HepG2 (cell line): ENCODE results near the gene DENND2A. TPM values are rescaled to one million over a fixed set of nuclear protein-coding genes. Genes with fewer than 3 reads are reported as not detected.
A peak's percentile ranks its signal among the peaks of the same experiment; 100 is the strongest.

Source experiments
- BCL6 ChIP-seq: IDR thresholded peaks from 2 replicates; pipeline ENCODE4 v1.6.1; 2016; ENCODE audit warnings: missing genetic modification reagents, missing compliant biosample characterization
- CHCHD3 ChIP-seq: sonication (generic); formaldehyde crosslinking; IDR thresholded peaks from 2 replicates; pipeline ENCODE4 v1.8.0; 2022; ENCODE audit warnings: mild to moderate bottlenecking, missing genetic modification reagents, moderate library complexity
- EED ChIP-seq: sonication (generic); formaldehyde crosslinking; IDR thresholded peaks from 2 replicates; pipeline ENCODE4 v1.5.0; 2020; ENCODE audit warnings: mild to moderate bottlenecking, missing genetic modification reagents
- GATAD2A ChIP-seq: IDR thresholded peaks from 2 replicates; pipeline ENCODE4 v1.6.1; 2016
- HHEX ChIP-seq: IDR thresholded peaks from 2 replicates; pipeline ENCODE4 v1.6.1; 2016; ENCODE audit warnings: control low read depth
- MXD3 ChIP-seq: IDR thresholded peaks from 2 replicates; pipeline ENCODE4 v1.6.1; 2016; ENCODE audit warnings: mild to moderate bottlenecking, missing biosample characterization, missing genetic modification reagents
- NPAS2 ChIP-seq: sonication (generic); formaldehyde crosslinking; IDR thresholded peaks from 2 replicates; pipeline ENCODE4 v1.8.0; 2022; ENCODE audit warnings: mild to moderate bottlenecking, missing genetic modification reagents, borderline replicate concordance
- RFXANK ChIP-seq: IDR thresholded peaks from 2 replicates; pipeline ENCODE4 v1.6.1; 2016
- TERF1 ChIP-seq: sonication (generic); formaldehyde crosslinking; IDR thresholded peaks from 2 replicates; pipeline ENCODE4 v1.8.0; 2022; ENCODE audit warnings: mild to moderate bottlenecking, missing genetic modification reagents, moderate library complexity
- TIGD3 ChIP-seq: sonication (generic); formaldehyde crosslinking; IDR thresholded peaks from 2 replicates; pipeline ENCODE4 v1.5.1; 2020; ENCODE audit warnings: mild to moderate bottlenecking, missing genetic modification reagents, borderline replicate concordance
- ZMYM3 ChIP-seq: sonication (generic); formaldehyde crosslinking; IDR thresholded peaks from 2 replicates; pipeline ENCODE4 v1.5.1; 2020; ENCODE audit warnings: mild to moderate bottlenecking, missing genetic modification reagents
- ZNF205 ChIP-seq: IDR thresholded peaks from 2 replicates; pipeline ENCODE4 v1.6.1; 2018; ENCODE audit warnings: missing biosample characterization, missing genetic modification reagents
- ZNF224 ChIP-seq: sonication (generic); formaldehyde crosslinking; IDR thresholded peaks from 2 replicates; pipeline ENCODE4 v1.5.0; 2020; ENCODE audit warnings: mild to moderate bottlenecking, missing genetic modification reagents
- ZNF280B ChIP-seq: sonication (generic); formaldehyde crosslinking; IDR thresholded peaks from 2 replicates; pipeline ENCODE4 v1.5.0; 2020; ENCODE audit warnings: missing genetic modification reagents, mild to moderate bottlenecking, borderline replicate concordance
- ZNF30 ChIP-seq: sonication (generic); formaldehyde crosslinking; IDR thresholded peaks from 2 replicates; pipeline ENCODE4 v1.5.0; 2020; ENCODE audit warnings: mild to moderate bottlenecking, missing genetic modification reagents
- ZNF672 ChIP-seq: sonication (generic); formaldehyde crosslinking; IDR thresholded peaks from 2 replicates; pipeline ENCODE4 v1.8.1; 2022; ENCODE audit warnings: missing genetic modification reagents
- ZNF674 ChIP-seq: sonication (generic); formaldehyde crosslinking; IDR thresholded peaks from 2 replicates; pipeline ENCODE4 v1.5.0; 2020; ENCODE audit warnings: low read depth, mild to moderate bottlenecking, missing genetic modification reagents
- ZNF788 ChIP-seq: sonication (generic); formaldehyde crosslinking; IDR thresholded peaks from 2 replicates; pipeline ENCODE4 v1.5.0; 2020; ENCODE audit warnings: mild to moderate bottlenecking, missing genetic modification reagents, borderline replicate concordance
- ZNF891 ChIP-seq: sonication (generic); formaldehyde crosslinking; IDR thresholded peaks from 2 replicates; pipeline ENCODE4 v1.5.0; 2020; ENCODE audit warnings: mild to moderate bottlenecking, missing genetic modification reagents
- ZSCAN5A ChIP-seq: sonication (generic); formaldehyde crosslinking; IDR thresholded peaks from 2 replicates; pipeline ENCODE4 v1.8.0; 2022; ENCODE audit warnings: mild to moderate bottlenecking, missing genetic modification reagents, borderline replicate concordance
- polyA plus RNA-seq, 8 experiments: library from polyadenylated mRNA; depleted of rRNA in 3 of 8; stranded (reverse) in 7 of 8; unstranded in 1 of 8; fragments of >200 nt; fragmentation: Illumina TruSeq in 4 of 8; extraction: Trizol in 4 of 8; gene quantifications; 2 replicates each; pipeline versions ENCODE4 v1.2.1 to v1.2.3, GENCODE V29; 2011 to 2016; ENCODE audit warnings: low read depth in 4 of 8, missing spikeins in 1 of 8, mixed read lengths in 1 of 8; ENCODE audit not compliant: insufficient read depth in 1 of 8
- total RNA-seq, 5 experiments: library from RNA; depleted of rRNA; stranded (reverse); fragments of >200 nt; fragmentation: Illumina TruSeq; extraction: Trizol; gene quantifications; 2 replicates each; pipeline ENCODE4 v1.2.3, GENCODE V29; 2016; ENCODE audit warnings: low read depth in 1 of 5

Gene DENND2A
- total and polyA plus RNA-seq, 2 of the 13 experiments (the other 11 are each of a cell fraction or from before 2014, with no cell fraction given): not detected

GRCh38 chr7:140479062-140479738, 161.4 kb downstream of the DENND2A start, which contains the start of gene MKRN1 (continued):
- TF ChIP-seq MXD3 (peak; percentile 47), EED (no peak), CHCHD3 (CRISPR knock-in tag) (no peak), ZNF891 (CRISPR knock-in tag) (no peak), TERF1 (no peak), ZNF788 (CRISPR knock-in tag) (peak; percentile 26; the same call in 1 of the 2 replicates), RFXANK (CRISPR knock-in tag) (no peak), ZNF672 (CRISPR knock-in tag) (no peak), ZNF674 (CRISPR knock-in tag) (no peak), HHEX (CRISPR knock-in tag) (no peak), TIGD3 (CRISPR knock-in tag) (no peak), ZSCAN5A (CRISPR knock-in tag) (no peak), ZNF224 (no peak), NPAS2 (CRISPR knock-in tag) (no peak), ZNF205 (peak; percentile 68), BCL6 (CRISPR knock-in tag) (no peak), ZMYM3 (CRISPR knock-in tag) (no peak), ZNF30 (CRISPR knock-in tag) (no peak), ZNF280B (CRISPR knock-in tag) (no peak), GATAD2A (peak; percentile 50; the same call in 1 of the 2 replicates)
